ENCODE data around the gene CEP112. TPM values are rescaled to one million over a fixed set of nuclear protein-coding genes. Genes with fewer than 3 reads are reported as not detected.

Gene CEP112
- total and polyA plus RNA-seq, 2 experiments from 2014 or later: 4.0 to 4.3 TPM

DNA sequence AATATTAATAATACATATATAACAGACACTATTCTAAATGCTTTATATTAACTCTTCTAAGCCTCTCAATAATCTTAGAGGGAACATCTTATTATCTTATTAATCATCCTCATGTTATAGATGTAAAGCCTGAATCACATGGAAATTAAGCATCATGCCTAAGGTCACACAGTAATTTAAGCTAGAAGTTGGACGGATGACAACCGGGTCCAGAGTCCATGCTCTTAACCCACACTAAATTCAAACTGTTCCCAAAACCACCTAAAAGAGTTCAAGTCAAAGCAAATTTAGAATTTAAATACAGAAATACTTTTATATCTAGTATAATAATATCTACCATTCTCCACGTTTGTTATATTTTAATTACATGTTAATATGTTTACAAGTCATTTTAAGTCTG is 193.3 kb downstream of the CEP112 start:
- H2AFZ ChIP-seq: no peak overlapping the region
- TF ChIP-seq ZNF462 (CRISPR knock-in tag; IDR thresholded peaks at IDR 0.05) (no peak), STAT1 (IDR thresholded peaks at IDR 0.05; ENCODE audit: unreplicated experiment) (no peak), NANOG (IDR thresholded peaks at IDR 0.05; ENCODE audit: borderline replicate concordance) (no peak), JUNB (IDR thresholded peaks at IDR 0.05; ENCODE audit: unreplicated experiment) (no peak), ZNF114 (CRISPR knock-in tag; IDR thresholded peaks at IDR 0.05) (no peak), EZH2phosphoT487 (IDR thresholded peaks at IDR 0.05; ENCODE audit: unreplicated experiment) (no peak), EZH2 (IDR thresholded peaks at IDR 0.05; ENCODE audit: low read depth, unreplicated experiment) (no peak), ZNF331 (CRISPR knock-in tag; IDR thresholded peaks at IDR 0.05; ENCODE audit: low read depth) (no peak), CREB1 (CRISPR knock-in tag; IDR thresholded peaks at IDR 0.05; ENCODE audit: low read depth) (no peak)
- TF ChIP-seq, protein P1, sequence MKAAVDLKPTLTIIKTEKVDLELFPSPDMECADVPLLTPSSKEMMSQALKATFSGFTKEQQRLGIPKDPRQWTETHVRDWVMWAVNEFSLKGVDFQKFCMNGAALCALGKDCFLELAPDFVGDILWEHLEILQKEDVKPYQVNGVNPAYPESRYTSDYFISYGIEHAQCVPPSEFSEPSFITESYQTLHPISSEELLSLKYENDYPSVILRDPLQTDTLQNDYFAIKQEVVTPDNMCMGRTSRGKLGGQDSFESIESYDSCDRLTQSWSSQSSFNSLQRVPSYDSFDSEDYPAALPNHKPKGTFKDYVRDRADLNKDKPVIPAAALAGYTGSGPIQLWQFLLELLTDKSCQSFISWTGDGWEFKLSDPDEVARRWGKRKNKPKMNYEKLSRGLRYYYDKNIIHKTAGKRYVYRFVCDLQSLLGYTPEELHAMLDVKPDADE (IDR thresholded peaks at IDR 0.05): no peak
- TF ChIP-seq, protein P2, sequence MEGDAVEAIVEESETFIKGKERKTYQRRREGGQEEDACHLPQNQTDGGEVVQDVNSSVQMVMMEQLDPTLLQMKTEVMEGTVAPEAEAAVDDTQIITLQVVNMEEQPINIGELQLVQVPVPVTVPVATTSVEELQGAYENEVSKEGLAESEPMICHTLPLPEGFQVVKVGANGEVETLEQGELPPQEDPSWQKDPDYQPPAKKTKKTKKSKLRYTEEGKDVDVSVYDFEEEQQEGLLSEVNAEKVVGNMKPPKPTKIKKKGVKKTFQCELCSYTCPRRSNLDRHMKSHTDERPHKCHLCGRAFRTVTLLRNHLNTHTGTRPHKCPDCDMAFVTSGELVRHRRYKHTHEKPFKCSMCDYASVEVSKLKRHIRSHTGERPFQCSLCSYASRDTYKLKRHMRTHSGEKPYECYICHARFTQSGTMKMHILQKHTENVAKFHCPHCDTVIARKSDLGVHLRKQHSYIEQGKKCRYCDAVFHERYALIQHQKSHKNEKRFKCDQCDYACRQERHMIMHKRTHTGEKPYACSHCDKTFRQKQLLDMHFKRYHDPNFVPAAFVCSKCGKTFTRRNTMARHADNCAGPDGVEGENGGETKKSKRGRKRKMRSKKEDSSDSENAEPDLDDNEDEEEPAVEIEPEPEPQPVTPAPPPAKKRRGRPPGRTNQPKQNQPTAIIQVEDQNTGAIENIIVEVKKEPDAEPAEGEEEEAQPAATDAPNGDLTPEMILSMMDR (conservative IDR thresholded peaks at IDR 0.05; ENCODE audit: low read depth in 2 of 2): no peak
- Mint-ChIP-seq H3K27me3 (ENCODE audit: insufficient read depth, low read depth, poor library complexity) (no peaks in the 10 kb centered on the region), H3K9me3 (peaks cover 5% of the 10 kb centered on the region), H3K27ac (no peak overlapping the region), H3K36me3 (ENCODE audit: low read depth) (peaks cover 3% of the 10 kb centered on the region; the same call in 2 of the 3 replicates), H3K4me3 (no peak overlapping the region), H3K4me1 (no peaks in the 10 kb centered on the region)
- no peak for ATAC-seq
- DNase-seq (ENCODE audit: low spot score): no peak
- no peaks in the 10 kb centered on the region for H3K27me3 ChIP-seq (ENCODE audit: insufficient read depth)
- H3K9me2 ChIP-seq (ENCODE audit: insufficient read depth): no peaks in the 10 kb centered on the region
- no peaks in the 10 kb centered on the region for H3F3A ChIP-seq (replicated peaks; ENCODE audit: low read depth)
- H3K4me3 ChIP-seq: no peak overlapping the region
- no peaks in the 10 kb centered on the region for H3K36me3 ChIP-seq (ENCODE audit: insufficient read depth)
- H3K4me1 ChIP-seq (ENCODE audit: insufficient read depth): no peaks in the 10 kb centered on the region
- no peaks in the 10 kb centered on the region for H3K79me2 ChIP-seq (replicated peaks; ENCODE audit: insufficient read depth)
- no peak overlapping the region for H3K4me2 ChIP-seq
- H3K27ac ChIP-seq (ENCODE audit: low read depth): no peak overlapping the region
- no peaks in the 10 kb centered on the region for H4K20me1 ChIP-seq (replicated peaks; ENCODE audit: insufficient read depth)
